Adrenal gland (tissue), 5 donors: Measurements from ENCODE around the gene PPP2R2D.
"Not testable (repeated sequence)": the region's sequence is repeated elsewhere in the genome, so short reads cannot be mapped to it uniquely, and the experiment has no call there.

ENCODE experiments used
- CTCF ChIP-seq, 6 experiments: fragments of 450-650 bp in 4 of 6; fragments of 200-600 bp in 2 of 6; sonication (generic) in 1 of 6; IDR thresholded peaks; 1 replicate in 5 of 6; 2 replicates in 1 of 6; pipeline versions ENCODE4 v1.5.1 to v1.8.0; 2016 to 2021; ENCODE audit warnings: antibody characterized with exemption in 6 of 6, mild to moderate bottlenecking in 2 of 6, moderate library complexity in 1 of 6
- POLR2A ChIP-seq, 2 donors: fragments of 450-650 bp; IDR thresholded peaks; one replicate each; pipeline ENCODE4 v1.6.1; 2017; ENCODE audit warnings: antibody characterized with exemption in 2 of 2, mild to moderate bottlenecking in 2 of 2, moderate library complexity in 1 of 2
- donor health status: DM: no; HTN: no; CAD: no.

- TF ChIP-seq POLR2A, CTCF (IDR thresholded peaks at IDR 0.05): not testable (repeated sequence)
Observed at GRCh38 chr10:131949908-131950307, 49.1 kb downstream of the PPP2R2D start.
